Adrenal gland (tissue), 5 donors: ENCODE results near the gene STK32C.

ENCODE experiments used
- POLR2A ChIP-seq, 2 donors: fragments of 450-650 bp; IDR thresholded peaks; one replicate each; pipeline ENCODE4 v1.6.1; 2017; ENCODE audit warnings: antibody characterized with exemption in 2 of 2, mild to moderate bottlenecking in 2 of 2, moderate library complexity in 1 of 2
- TF ChIP-seq, protein P1 (sequence below), 6 experiments: fragments of 450-650 bp in 4 of 6; fragments of 200-600 bp in 2 of 6; sonication (generic) in 1 of 6; IDR thresholded peaks; 1 replicate in 5 of 6; 2 replicates in 1 of 6; pipeline versions ENCODE4 v1.5.1 to v1.8.0; 2016 to 2021; ENCODE audit warnings: antibody characterized with exemption in 6 of 6, mild to moderate bottlenecking in 2 of 6, moderate library complexity in 1 of 6
- donor health status: DM: no; HTN: no; CAD: no.

DNA sequence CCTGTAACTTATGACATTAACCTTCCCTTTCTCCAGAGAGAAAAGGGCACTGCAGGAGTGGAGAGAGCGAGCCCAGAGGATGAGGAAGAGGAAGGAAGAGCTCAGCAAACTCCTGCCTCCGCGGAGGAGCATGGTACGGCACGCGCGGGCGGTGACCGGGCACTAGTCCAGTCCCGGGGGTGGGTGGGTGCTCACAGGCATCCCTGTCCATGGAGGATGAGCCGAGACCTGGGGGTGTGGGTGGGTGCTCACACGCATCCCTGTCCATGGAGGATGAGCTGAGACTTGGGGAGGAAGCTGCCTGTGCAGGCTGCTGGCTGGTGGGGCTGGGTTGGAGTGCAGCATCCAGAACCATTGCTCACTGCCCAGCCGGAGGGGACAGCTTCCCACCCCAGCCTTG is 48.0 kb upstream of the STK32C start:
- TF ChIP-seq, protein P1, sequence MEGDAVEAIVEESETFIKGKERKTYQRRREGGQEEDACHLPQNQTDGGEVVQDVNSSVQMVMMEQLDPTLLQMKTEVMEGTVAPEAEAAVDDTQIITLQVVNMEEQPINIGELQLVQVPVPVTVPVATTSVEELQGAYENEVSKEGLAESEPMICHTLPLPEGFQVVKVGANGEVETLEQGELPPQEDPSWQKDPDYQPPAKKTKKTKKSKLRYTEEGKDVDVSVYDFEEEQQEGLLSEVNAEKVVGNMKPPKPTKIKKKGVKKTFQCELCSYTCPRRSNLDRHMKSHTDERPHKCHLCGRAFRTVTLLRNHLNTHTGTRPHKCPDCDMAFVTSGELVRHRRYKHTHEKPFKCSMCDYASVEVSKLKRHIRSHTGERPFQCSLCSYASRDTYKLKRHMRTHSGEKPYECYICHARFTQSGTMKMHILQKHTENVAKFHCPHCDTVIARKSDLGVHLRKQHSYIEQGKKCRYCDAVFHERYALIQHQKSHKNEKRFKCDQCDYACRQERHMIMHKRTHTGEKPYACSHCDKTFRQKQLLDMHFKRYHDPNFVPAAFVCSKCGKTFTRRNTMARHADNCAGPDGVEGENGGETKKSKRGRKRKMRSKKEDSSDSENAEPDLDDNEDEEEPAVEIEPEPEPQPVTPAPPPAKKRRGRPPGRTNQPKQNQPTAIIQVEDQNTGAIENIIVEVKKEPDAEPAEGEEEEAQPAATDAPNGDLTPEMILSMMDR (IDR thresholded peaks at IDR 0.05) = no peak
- no peak for TF ChIP-seq POLR2A (IDR thresholded peaks at IDR 0.05)
